Activated CD4-positive, alpha-beta memory T cell treated with anti-CD3 and anti-CD28 coated beads for 36 hours (primary cell): ENCODE results near the gene TSC1. TPM values are rescaled to one million over a fixed set of nuclear protein-coding genes. Genes with fewer than 3 reads are reported as not detected.
"Not testable (repeated sequence)": the region's sequence is repeated elsewhere in the genome, so short reads cannot be mapped to it uniquely, and the experiment has no call there.

Experiments
- CTCF ChIA-PET: fragments of 350-600 bp; sonication (Branson Sonifier 250); formaldehyde crosslinking; loops from one replicate; lab custom pipeline; 2021; ENCODE audit warnings: antibody characterized with exemption, inconsistent platforms; lab: Charles Lee
- POLR2A ChIA-PET: fragments of 350-600 bp; sonication (Branson Sonifier 250); formaldehyde crosslinking; loops from one replicate; lab custom pipeline; 2021; ENCODE audit warnings: antibody characterized with exemption; lab: Charles Lee
- DNase-seq: peaks from one replicate; pipeline ENCODE4 v3.0.0-alpha.2; 2020
- H3K27ac Mint-ChIP-seq: one replicate; pipeline ENCODE4 v1.8.0; 2021; ENCODE audit warnings: mixed read lengths
- H3K27me3 Mint-ChIP-seq: one replicate; pipeline ENCODE4 v1.8.0; 2021; ENCODE audit warnings: mixed read lengths
- H3K36me3 Mint-ChIP-seq: one replicate; pipeline ENCODE4 v1.8.0; 2021; ENCODE audit warnings: mixed read lengths
- H3K4me1 Mint-ChIP-seq: one replicate; pipeline ENCODE4 v1.8.0; 2021; ENCODE audit warnings: low read depth, mixed read lengths
- H3K4me3 Mint-ChIP-seq: one replicate; pipeline ENCODE4 v1.8.0; 2021; ENCODE audit warnings: mild to moderate bottlenecking, mixed read lengths
- H3K9me3 Mint-ChIP-seq: one replicate; pipeline ENCODE4 v1.8.0; 2021; ENCODE audit warnings: mixed read lengths
- intact Hi-C: fragments of 100-400 bp; cut with micrococcal nuclease; formaldehyde crosslinking; loops from one replicate; pipeline ENCODE4 v1.15.1; 2023
- total RNA-seq, 2 experiments: library from RNA; stranded (reverse); gene quantifications; one replicate each; pipeline ENCODE4 v1.2.3, GENCODE V29; 2021

Gene TSC1
- total RNA-seq = 10 to 100 TPM; 19.6 to 23.6 TPM

GRCh38 chr9:132944294-132945185 lies at the start of gene TSC1:
Gene TSC1, minus strand, starts transcription at chr9:132944616. Its CDS starts 15,744 bp downstream, at chr9:132928872.
- Mint-ChIP-seq H3K9me3 (no peaks in the 10 kb centered on the region), H3K4me3 (peak within 1 kb of the TSS; percentile 84), H3K27ac (peak within 1 kb of the TSS; percentile 95), H3K4me1 (peaks cover 26% of the 10 kb centered on the region), H3K36me3 (no peaks in the 10 kb centered on the region), H3K27me3 (no peaks in the 10 kb centered on the region)
- peak; percentile 98 for DNase-seq
- ChIA-PET POLR2A (interaction anchor here (0.5 to 1.1 kb wide), 5 partner anchors 86 to 1120 kb away, joined by 3 to 4 read pairs (median 3); partner anchors contain the start of genes DDX31 and GTF3C4), CTCF (interaction anchor here (0.8 to 2.2 kb wide), 7 partner anchors 28 to 200 kb away, joined by 3 to 12 read pairs (median 4); no protein-coding TSS in a partner anchor)
- intact Hi-C loops = loop anchor here (1.0 to 10.0 kb wide), 5 partner anchors 66 to 540 kb away; partner anchors contain the start of genes AK8, GTF3C5, SPACA9 and TTF1

- no peaks in the 10 kb centered on the region for H3K36me3 Mint-ChIP-seq
- H3K4me3 Mint-ChIP-seq = no peak overlapping the region
- intact Hi-C loops = no loop called here
- no peak for DNase-seq
- H3K27me3 Mint-ChIP-seq = peaks cover 35% of the 10 kb centered on the region
- H3K4me1 Mint-ChIP-seq = peaks cover 4% of the 10 kb centered on the region
- H3K27ac Mint-ChIP-seq = no peak overlapping the region
- peaks cover 2% of the 10 kb centered on the region for H3K9me3 Mint-ChIP-seq
- ChIA-PET POLR2A (no interaction called here), CTCF (no interaction called here)
Observed at GRCh38 chr9:132993511-132993939, 49.1 kb upstream of the TSC1 start.

- CTCF ChIA-PET = interaction anchor here (0.7 kb wide), 1 partner anchor 20 kb away, joined by 3 read pairs; no protein-coding TSS in a partner anchor
- no peaks in the 10 kb centered on the region for H3K36me3 Mint-ChIP-seq
- peaks cover 33% of the 10 kb centered on the region for H3K27me3 Mint-ChIP-seq
- peaks cover 4% of the 10 kb centered on the region for H3K4me1 Mint-ChIP-seq
- no peak for DNase-seq
- POLR2A ChIA-PET = no interaction called here
- H3K4me3 Mint-ChIP-seq = no peak overlapping the region
- H3K9me3 Mint-ChIP-seq = peaks cover 2% of the 10 kb centered on the region
- H3K27ac Mint-ChIP-seq = no peak overlapping the region
- intact Hi-C loops = no loop called here
Observed at GRCh38 chr9:132991351-132992300, 47.2 kb upstream of the TSC1 start.

GRCh38 chr9:132990781-132991180 lies 46.4 kb upstream of the TSC1 start:
- CTCF ChIA-PET = no interaction called here
- H3K9me3 Mint-ChIP-seq = peaks cover 2% of the 10 kb centered on the region
- intact Hi-C loops = no loop called here
- peaks cover 4% of the 10 kb centered on the region for H3K4me1 Mint-ChIP-seq
- no peak overlapping the region for H3K27ac Mint-ChIP-seq
- H3K4me3 Mint-ChIP-seq = no peak overlapping the region
- H3K36me3 Mint-ChIP-seq = no peaks in the 10 kb centered on the region
- POLR2A ChIA-PET = no interaction called here
- no peak for DNase-seq
- H3K27me3 Mint-ChIP-seq = peaks cover 31% of the 10 kb centered on the region

- H3K27me3 Mint-ChIP-seq = peaks cover 29% of the 10 kb centered on the region
- H3K36me3 Mint-ChIP-seq, H3K4me1 Mint-ChIP-seq, H3K4me3 Mint-ChIP-seq, intact Hi-C loops, CTCF ChIA-PET, H3K9me3 Mint-ChIP-seq, POLR2A ChIA-PET, H3K27ac Mint-ChIP-seq: not testable (repeated sequence)
- peak; percentile 17 for DNase-seq
Observed at GRCh38 chr9:132989998-132990557, 45.7 kb upstream of the TSC1 start.

GRCh38 chr9:132989414-132989996 lies 45.1 kb upstream of the TSC1 start:
- Mint-ChIP-seq H3K9me3 (peaks cover 2% of the 10 kb centered on the region), H3K4me3 (no peak overlapping the region), H3K27ac (no peak overlapping the region), H3K27me3 (peaks cover 26% of the 10 kb centered on the region), H3K36me3 (no peaks in the 10 kb centered on the region), H3K4me1 (peaks cover 2% of the 10 kb centered on the region)
- ChIA-PET POLR2A (no interaction called here), CTCF (no interaction called here)
- intact Hi-C loops = no loop called here
- DNase-seq = no peak

GRCh38 chr9:132989014-132989310 lies 44.5 kb upstream of the TSC1 start:
- H3K27me3 Mint-ChIP-seq = peaks cover 22% of the 10 kb centered on the region
- no peaks in the 10 kb centered on the region for H3K36me3 Mint-ChIP-seq
- no peak overlapping the region for H3K4me3 Mint-ChIP-seq
- ChIA-PET POLR2A (no interaction called here), CTCF (interaction anchor here (1.3 kb wide), 1 partner anchor 11 kb away, joined by 3 read pairs; no protein-coding TSS in a partner anchor)
- no peaks in the 10 kb centered on the region for H3K4me1 Mint-ChIP-seq
- intact Hi-C loops = no loop called here
- no peak for DNase-seq
- H3K27ac Mint-ChIP-seq = no peak overlapping the region
- peaks cover 2% of the 10 kb centered on the region for H3K9me3 Mint-ChIP-seq

- H3K36me3 Mint-ChIP-seq = no peaks in the 10 kb centered on the region
- no peak overlapping the region for H3K4me3 Mint-ChIP-seq
- no peaks in the 10 kb centered on the region for H3K4me1 Mint-ChIP-seq
- POLR2A ChIA-PET = no interaction called here
- DNase-seq = no peak
- CTCF ChIA-PET = interaction anchor here (1.3 kb wide), 1 partner anchor 11 kb away, joined by 3 read pairs; no protein-coding TSS in a partner anchor
- intact Hi-C loops = no loop called here
- H3K27ac Mint-ChIP-seq = no peak overlapping the region
- H3K27me3 Mint-ChIP-seq = peaks cover 18% of the 10 kb centered on the region
- H3K9me3 Mint-ChIP-seq = peaks cover 2% of the 10 kb centered on the region
Observed at GRCh38 chr9:132988244-132989013, 44.0 kb upstream of the TSC1 start.

- CTCF ChIA-PET = no interaction called here
- H3K27me3 Mint-ChIP-seq = peaks cover 9% of the 10 kb centered on the region
- peaks cover 2% of the 10 kb centered on the region for H3K9me3 Mint-ChIP-seq
- intact Hi-C loops = no loop called here
- no peaks in the 10 kb centered on the region for H3K36me3 Mint-ChIP-seq
- H3K4me1 Mint-ChIP-seq = no peaks in the 10 kb centered on the region
- no peak overlapping the region for H3K27ac Mint-ChIP-seq
- POLR2A ChIA-PET = no interaction called here
- H3K4me3 Mint-ChIP-seq = no peak overlapping the region
- no peak for DNase-seq
Observed at GRCh38 chr9:132986640-132987620, 42.5 kb upstream of the TSC1 start.

GRCh38 chr9:132986114-132986513 lies 41.7 kb upstream of the TSC1 start:
- Mint-ChIP-seq H3K36me3 (no peaks in the 10 kb centered on the region), H3K27ac (no peak overlapping the region), H3K27me3 (peaks cover 12% of the 10 kb centered on the region), H3K4me1 (no peaks in the 10 kb centered on the region), H3K9me3 (peaks cover 2% of the 10 kb centered on the region), H3K4me3 (no peak overlapping the region)
- no peak for DNase-seq
- ChIA-PET CTCF (no interaction called here), POLR2A (no interaction called here)
- intact Hi-C loops = no loop called here
